Fibroblast of pulmonary artery (primary cell): ENCODE measurements around the gene LHPP.

Experiments used
- DNase-seq: peaks from one replicate; pipeline ENCODE4 v3.0.0-alpha.2; 2010; ENCODE audit warnings: low read depth
- H3K4me3 ChIP-seq: replicated peaks from 2 replicates; pipeline ENCODE4 v1.5.1; 2011; ENCODE audit warnings: low read depth, mild to moderate bottlenecking, control low read depth, low read length, moderate library complexity
- TF ChIP-seq, protein P1 (sequence below): IDR thresholded peaks from 2 replicates; pipeline ENCODE4 v1.5.1; 2011; ENCODE audit warnings: mild to moderate bottlenecking, control low read depth, low read length, inconsistent platforms; ENCODE audit errors: missing control alignments

The LHPP gene

DNA sequence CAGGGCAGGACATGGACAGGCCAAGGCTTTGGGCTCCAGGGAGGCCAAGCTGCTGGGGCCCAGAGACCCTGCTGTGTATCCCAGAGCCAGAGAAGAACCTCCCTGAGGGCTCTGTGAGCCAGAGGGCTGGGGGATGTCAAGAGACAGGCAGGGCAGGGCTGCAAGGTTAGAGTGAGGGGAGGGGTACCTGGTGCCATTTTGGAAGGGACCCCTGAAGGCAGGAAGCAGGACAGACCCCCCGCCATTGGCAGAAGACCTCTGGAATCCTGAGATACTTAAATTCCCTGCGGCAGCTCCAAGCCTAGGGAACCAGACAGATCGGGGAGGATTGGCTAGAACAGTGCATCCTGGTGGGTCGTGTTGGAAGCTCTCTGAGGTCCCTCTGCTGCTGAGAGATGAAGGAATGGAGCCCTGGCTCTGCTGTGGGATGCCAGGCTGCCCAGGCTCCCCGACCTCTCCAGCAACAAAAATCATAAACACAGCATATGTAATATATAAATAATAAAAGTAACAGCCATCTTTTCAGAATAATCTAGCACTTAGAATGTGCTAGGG lies 75.0 kb downstream of the LHPP start:
- peak; percentile 3 for DNase-seq
- TF ChIP-seq, protein P1, sequence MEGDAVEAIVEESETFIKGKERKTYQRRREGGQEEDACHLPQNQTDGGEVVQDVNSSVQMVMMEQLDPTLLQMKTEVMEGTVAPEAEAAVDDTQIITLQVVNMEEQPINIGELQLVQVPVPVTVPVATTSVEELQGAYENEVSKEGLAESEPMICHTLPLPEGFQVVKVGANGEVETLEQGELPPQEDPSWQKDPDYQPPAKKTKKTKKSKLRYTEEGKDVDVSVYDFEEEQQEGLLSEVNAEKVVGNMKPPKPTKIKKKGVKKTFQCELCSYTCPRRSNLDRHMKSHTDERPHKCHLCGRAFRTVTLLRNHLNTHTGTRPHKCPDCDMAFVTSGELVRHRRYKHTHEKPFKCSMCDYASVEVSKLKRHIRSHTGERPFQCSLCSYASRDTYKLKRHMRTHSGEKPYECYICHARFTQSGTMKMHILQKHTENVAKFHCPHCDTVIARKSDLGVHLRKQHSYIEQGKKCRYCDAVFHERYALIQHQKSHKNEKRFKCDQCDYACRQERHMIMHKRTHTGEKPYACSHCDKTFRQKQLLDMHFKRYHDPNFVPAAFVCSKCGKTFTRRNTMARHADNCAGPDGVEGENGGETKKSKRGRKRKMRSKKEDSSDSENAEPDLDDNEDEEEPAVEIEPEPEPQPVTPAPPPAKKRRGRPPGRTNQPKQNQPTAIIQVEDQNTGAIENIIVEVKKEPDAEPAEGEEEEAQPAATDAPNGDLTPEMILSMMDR: no peak
- no peak overlapping the region for H3K4me3 ChIP-seq

DNA sequence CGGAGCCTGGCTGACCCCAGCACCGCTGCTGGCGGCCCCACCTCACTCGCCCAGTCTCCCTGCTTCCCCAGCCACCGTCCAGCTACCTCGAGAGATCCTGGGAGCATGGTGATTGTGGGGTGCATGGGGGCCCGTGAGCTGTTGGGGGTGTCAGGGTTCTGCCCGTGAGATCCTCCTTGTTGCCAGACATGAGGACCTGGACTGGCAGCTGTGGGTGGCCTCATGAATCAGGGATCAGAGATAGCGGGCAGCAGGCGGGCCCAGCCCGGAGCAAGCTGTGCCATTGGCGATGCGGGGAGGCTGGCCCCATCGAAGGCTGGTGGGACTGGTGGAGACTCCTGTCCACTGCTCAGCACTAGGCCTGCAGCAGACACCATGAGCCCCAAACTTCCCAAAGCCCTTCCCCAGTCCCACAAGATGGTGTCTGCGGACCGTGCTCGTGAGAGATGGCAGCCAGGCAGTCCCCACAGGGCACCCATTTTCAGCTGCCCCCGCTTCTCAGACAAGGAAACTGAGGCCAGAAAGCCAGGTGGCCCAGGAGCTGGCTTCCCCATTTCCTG lies 75.6 kb downstream of the LHPP start:
- DNase-seq: no peak
- TF ChIP-seq, protein P1: no peak

DNA sequence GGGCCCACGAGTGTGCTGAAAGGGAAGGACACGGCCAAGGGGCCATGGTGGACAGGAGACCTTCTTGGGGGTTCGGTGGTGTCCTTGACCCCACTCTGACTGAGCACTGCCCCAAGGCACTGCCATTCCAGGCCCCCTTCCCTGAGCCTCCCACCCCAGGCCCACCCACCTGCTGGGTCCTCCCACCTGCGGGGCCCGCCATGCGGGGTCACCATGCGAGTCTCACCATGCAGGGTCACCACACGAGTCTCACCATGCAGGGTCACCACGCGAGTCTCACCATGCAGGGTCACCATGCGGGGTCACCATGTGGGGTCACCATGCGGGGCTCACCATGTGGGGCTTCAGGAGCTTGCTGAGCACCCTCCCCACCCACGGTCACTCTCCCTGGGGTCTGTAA lies 76.3 kb downstream of the LHPP start:
- TF ChIP-seq, protein P1: no peak
- DNase-seq: no peak
- H3K4me3 ChIP-seq: no peak overlapping the region

More for the DNA sequence above, 75.6 kb downstream of the LHPP start:
- no peak overlapping the region for H3K4me3 ChIP-seq

DNA sequence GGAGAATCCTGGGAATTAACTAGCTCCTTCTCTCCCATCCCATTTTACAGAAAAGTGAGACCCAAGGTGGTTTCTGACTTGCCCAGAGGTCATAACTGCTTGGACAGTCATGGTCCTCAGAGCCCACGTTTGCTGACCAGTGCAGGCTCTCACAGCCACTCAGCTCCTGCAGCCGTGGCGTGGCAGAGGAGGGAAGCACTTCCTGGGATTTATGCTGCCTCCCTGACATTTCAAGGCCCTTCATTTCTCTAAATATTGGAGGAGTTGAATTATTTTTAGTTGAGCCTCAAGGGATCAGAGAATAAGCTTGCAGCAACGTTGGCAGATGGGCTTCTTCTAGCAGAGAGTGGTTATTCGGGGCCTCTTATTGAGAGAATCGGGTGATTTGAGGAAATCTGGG lies 77.1 kb downstream of the LHPP start:
- DNase-seq: no peak
- TF ChIP-seq, protein P1: no peak
- no peak overlapping the region for H3K4me3 ChIP-seq

DNA sequence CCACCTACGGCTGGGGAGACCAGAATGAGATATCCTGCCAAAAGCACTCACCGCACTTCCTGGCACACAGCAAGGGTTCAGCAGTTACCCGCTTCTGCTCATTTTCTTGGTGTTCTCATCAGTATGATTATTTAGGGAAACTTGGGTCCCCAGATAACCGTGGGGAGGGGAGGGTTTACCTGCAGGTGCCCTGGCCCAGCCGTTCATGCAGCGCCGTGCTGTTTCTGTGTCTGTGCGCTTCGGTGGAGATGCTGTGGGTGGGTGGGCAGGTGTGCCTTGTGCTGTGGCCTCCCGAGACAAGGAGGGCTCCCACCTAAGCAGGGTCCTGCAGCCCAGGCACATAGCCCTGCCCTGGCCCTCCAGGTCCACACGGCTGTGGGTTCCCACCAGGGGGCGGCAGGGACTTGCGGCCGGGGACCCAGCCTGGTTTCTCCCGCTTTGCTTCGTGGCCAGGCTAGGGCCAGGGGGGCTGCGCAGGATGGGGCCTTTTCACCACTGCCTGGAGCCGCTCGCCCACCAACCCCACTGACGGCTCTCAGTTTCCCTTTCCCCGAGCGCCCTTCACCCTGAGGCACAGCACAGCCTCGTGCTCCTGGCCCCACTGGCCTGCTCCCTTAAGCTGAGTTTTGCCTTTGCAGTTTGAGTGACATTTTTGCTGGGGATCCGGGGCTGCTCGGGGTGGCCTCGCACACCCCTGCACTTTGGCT lies 78.5 kb downstream of the LHPP start:
- H3K4me3 ChIP-seq: no peak overlapping the region
- TF ChIP-seq, protein P1: peak; percentile 78
- peak; percentile 54 for DNase-seq

DNA sequence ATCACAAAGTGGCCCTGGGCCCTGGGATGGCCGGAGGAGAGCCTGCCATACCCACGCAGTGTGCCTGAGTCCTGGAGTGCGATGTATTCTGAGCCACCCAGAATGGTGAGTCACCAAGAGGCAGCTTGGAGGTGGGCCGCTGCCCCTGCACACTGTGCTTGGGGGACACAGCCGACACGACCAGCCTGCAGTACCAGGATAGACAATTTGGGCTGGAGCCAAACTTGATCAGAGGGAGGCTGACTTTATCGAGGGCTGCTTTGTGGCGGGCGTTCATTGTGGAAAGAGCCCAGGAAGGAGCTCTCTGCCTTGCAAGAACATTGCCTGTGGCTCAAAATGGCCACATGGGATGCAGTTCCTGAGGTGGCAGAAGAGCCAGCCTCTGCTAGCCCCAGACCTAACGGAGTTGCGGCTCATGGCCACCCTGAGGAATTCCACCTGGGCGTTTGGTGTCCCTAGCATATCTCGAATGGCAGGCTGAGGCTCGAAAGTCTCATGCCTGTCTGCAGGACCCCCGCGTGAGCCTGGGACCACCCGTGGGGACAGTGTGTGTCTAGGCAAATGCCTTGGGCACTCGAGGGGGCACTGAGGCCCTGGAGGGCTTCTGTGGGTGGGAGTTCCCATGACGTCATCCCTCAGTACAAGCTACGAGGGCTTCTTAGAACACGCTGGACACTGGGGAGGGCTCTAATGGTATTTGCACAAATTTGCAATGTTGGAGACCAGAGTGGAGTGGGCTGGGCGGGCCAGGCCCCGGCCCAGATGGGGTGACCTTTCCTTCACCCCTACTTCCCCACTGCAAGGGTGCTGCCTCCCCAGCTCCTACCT lies 79.7 kb downstream of the LHPP start:
- H3K4me3 ChIP-seq: no peak overlapping the region
- TF ChIP-seq, protein P1: no peak
- no peak for DNase-seq
